ENCODE measurements around the gene CTAGE9. TPM values are rescaled to one million over a fixed set of nuclear protein-coding genes. Genes with fewer than 3 reads are reported as not detected.
A peak's percentile ranks its signal among the peaks of the same experiment; 100 is the strongest.
"Not testable (repeated sequence)": the region's sequence is repeated elsewhere in the genome, so short reads cannot be mapped to it uniquely, and the experiment has no call there.

Gene CTAGE9
- polyA plus RNA-seq, 4 donors: 0.37 TPM; not detected in 3

GRCh38 chr6:131729550-131729949 lies 18.7 kb upstream of the CTAGE9 start:
- no peak for DNase-seq (ENCODE audit: low read depth in 4 of 4, low spot score in 3 of 4)

- DNase-seq (ENCODE audit: low read depth in 4 of 4, low spot score in 3 of 4): no peak
Measured at GRCh38 chr6:131728296-131728939, 17.6 kb upstream of the CTAGE9 start.

- no peak for DNase-seq (ENCODE audit: low read depth in 4 of 4, low spot score in 3 of 4)
Measured at GRCh38 chr6:131727868-131728267, 17.1 kb upstream of the CTAGE9 start.

GRCh38 chr6:131727467-131727866 lies 16.6 kb upstream of the CTAGE9 start:
- no peak for DNase-seq (ENCODE audit: low read depth in 4 of 4, low spot score in 3 of 4)

GRCh38 chr6:131724114-131724513 lies 13.3 kb upstream of the CTAGE9 start:
- DNase-seq (ENCODE audit: low read depth in 4 of 4, low spot score in 3 of 4): no peak

- DNase-seq (ENCODE audit: low read depth in 4 of 4, low spot score in 3 of 4): peak in 2 of 4 donors; percentile 16 to 27
Measured at GRCh38 chr6:131721161-131721560, 10.3 kb upstream of the CTAGE9 start.

GRCh38 chr6:131717836-131718542 lies 7.2 kb upstream of the CTAGE9 start:
- no peak for DNase-seq (ENCODE audit: low read depth in 4 of 4, low spot score in 3 of 4)

GRCh38 chr6:131715567-131715966 lies 4.8 kb upstream of the CTAGE9 start:
- DNase-seq (ENCODE audit: low read depth in 4 of 4, low spot score in 3 of 4): not testable (repeated sequence)

- not testable (repeated sequence) for DNase-seq (ENCODE audit: low read depth in 4 of 4, low spot score in 3 of 4)
Measured at GRCh38 chr6:131703905-131704304, 6.9 kb downstream of the CTAGE9 start.

GRCh38 chr6:131700851-131701250 lies 10.0 kb downstream of the CTAGE9 start:
- not testable (repeated sequence) for DNase-seq (ENCODE audit: low read depth in 4 of 4, low spot score in 3 of 4)

- no peak for DNase-seq (ENCODE audit: low read depth in 4 of 4, low spot score in 3 of 4)
Measured at GRCh38 chr6:131696956-131697355, 13.9 kb downstream of the CTAGE9 start.

GRCh38 chr6:131694832-131695426 lies 15.9 kb downstream of the CTAGE9 start:
- peak; percentile 27 to 50 (median 42) for DNase-seq (ENCODE audit: low read depth in 4 of 4, low spot score in 3 of 4)

GRCh38 chr6:131693384-131693783 lies 17.4 kb downstream of the CTAGE9 start:
- DNase-seq (ENCODE audit: low read depth in 4 of 4, low spot score in 3 of 4): no peak

- no peak for DNase-seq (ENCODE audit: low read depth in 4 of 4, low spot score in 3 of 4)
Measured at GRCh38 chr6:131692589-131692988, 18.2 kb downstream of the CTAGE9 start.

- DNase-seq (ENCODE audit: low read depth in 4 of 4, low spot score in 3 of 4): no peak
Measured at GRCh38 chr6:131692031-131692430, 18.8 kb downstream of the CTAGE9 start.

GRCh38 chr6:131688286-131688685 lies 22.5 kb downstream of the CTAGE9 start:
- no peak for DNase-seq (ENCODE audit: low read depth in 4 of 4, low spot score in 3 of 4)

- DNase-seq (ENCODE audit: low read depth in 4 of 4, low spot score in 3 of 4): no peak
Measured at GRCh38 chr6:131687022-131687421, 23.8 kb downstream of the CTAGE9 start.

- no peak for DNase-seq (ENCODE audit: low read depth in 4 of 4, low spot score in 3 of 4)
Measured at GRCh38 chr6:131685266-131685780, 25.5 kb downstream of the CTAGE9 start.

- no peak for DNase-seq (ENCODE audit: low read depth in 4 of 4, low spot score in 3 of 4)
Measured at GRCh38 chr6:131683479-131683878, 27.3 kb downstream of the CTAGE9 start.

- no peak for DNase-seq (ENCODE audit: low read depth in 4 of 4, low spot score in 3 of 4)
Measured at GRCh38 chr6:131682442-131682841, 28.4 kb downstream of the CTAGE9 start.

- no peak for DNase-seq (ENCODE audit: low read depth in 4 of 4, low spot score in 3 of 4)
Measured at GRCh38 chr6:131681585-131681984, 29.2 kb downstream of the CTAGE9 start.

- DNase-seq (ENCODE audit: low read depth in 4 of 4, low spot score in 3 of 4): no peak
Measured at GRCh38 chr6:131680868-131681267, 29.9 kb downstream of the CTAGE9 start.
